Endothelial cell of umbilical vein (primary cell): ENCODE results near the gene GRIA1. TPM values are rescaled to one million over a fixed set of nuclear protein-coding genes. Genes with fewer than 3 reads are reported as not detected.

Experiments
- BruUV-seq: library from RNA; stranded (reverse); fragments of 400-500 nt; replicated peaks from 2 replicates; lab custom pipeline; 2021; lab: Mats Ljungman, UMichigan
- CTCF ChIA-PET: fragments of 300-600, 350-600 bp; sonication (Branson Sonifier 250); formaldehyde crosslinking; loops from one replicate; lab custom pipeline; 2021; ENCODE audit warnings: antibody characterized with exemption, inconsistent platforms; lab: Charles Lee
- POLR2A ChIA-PET: fragments of 300-600, 350-600 bp; sonication (Branson Sonifier 250); formaldehyde crosslinking; loops from one replicate; lab custom pipeline; 2021; ENCODE audit warnings: antibody characterized with exemption, inconsistent platforms; lab: Charles Lee
- DNase-seq: peaks from one replicate; pipeline ENCODE4 v3.0.0-alpha.2; 2011; ENCODE audit warnings: low read depth, low spot score
- FAIRE-seq: peaks from 2 replicates; lab custom pipeline; 2011; peaks lifted over from hg19 to GRCh38; lab: Jason Lieb, UNC
- H2AFZ ChIP-seq: 2 replicates; pipeline ENCODE4 v1.6.0; 2012; ENCODE audit warnings: low read depth, low read length, control low read depth, inconsistent platforms
- H3K27ac ChIP-seq: 2 replicates; pipeline ENCODE4 v1.5.1; 2011; ENCODE audit warnings: low read depth, mild to moderate bottlenecking, control low read depth, low read length, moderate library complexity; ENCODE audit not compliant: insufficient read depth
- H3K27me3 ChIP-seq, 2 experiments: 2 replicates each; pipeline versions ENCODE4 v1.6.0 to v1.6.1; 2011; ENCODE audit warnings: low read length in 2 of 2, mixed read lengths in 1 of 2; ENCODE audit not compliant: control insufficient read depth in 2 of 2, insufficient read depth in 2 of 2
- H3K36me3 ChIP-seq, 2 experiments: 2 replicates in 1 of 2; 3 replicates in 1 of 2; pipeline ENCODE4 v1.5.1; 2011; ENCODE audit warnings: low read length in 2 of 2, mild to moderate bottlenecking in 1 of 2, moderate library complexity in 1 of 2; ENCODE audit not compliant: control insufficient read depth in 2 of 2, insufficient read depth in 2 of 2; ENCODE audit errors: extremely low read depth in 1 of 2
- H3K4me1 ChIP-seq: 3 replicates; pipeline ENCODE4 v1.5.1; 2011; ENCODE audit warnings: mild to moderate bottlenecking, low read length; ENCODE audit not compliant: control insufficient read depth, insufficient read depth; ENCODE audit errors: extremely low read depth
- H3K4me2 ChIP-seq: 2 replicates; pipeline ENCODE4 v1.6.1; 2011; ENCODE audit warnings: low read length, control low read depth, mixed read lengths; ENCODE audit not compliant: insufficient read depth
- H3K4me3 ChIP-seq, 3 experiments: fragments of 200-600 bp in 1 of 3; sonication (generic), shearing (Covaris generic) in 1 of 3; replicated peaks in 1 of 3; 2 replicates each; pipeline ENCODE4 v1.5.1; 2011 to 2016; ENCODE audit warnings: control low read depth in 3 of 3, low read length in 3 of 3, mild to moderate bottlenecking in 2 of 3, inconsistent platforms in 1 of 3, low read depth in 1 of 3, moderate library complexity in 1 of 3; ENCODE audit not compliant: insufficient read depth in 1 of 3
- H3K79me2 ChIP-seq: 2 replicates; pipeline ENCODE4 v1.6.0; 2012; ENCODE audit warnings: low read length, inconsistent platforms; ENCODE audit not compliant: control insufficient read depth, insufficient read depth
- H3K9ac ChIP-seq: replicated peaks from 2 replicates; pipeline ENCODE3; 2011; ENCODE audit warnings: low read length, control low read depth; ENCODE audit not compliant: insufficient read depth; ENCODE audit errors: extremely low read depth
- H3K9me1 ChIP-seq: replicated peaks from 3 replicates; pipeline ENCODE4 v1.6.0; 2011; ENCODE audit warnings: mild to moderate bottlenecking, low read length; ENCODE audit not compliant: control insufficient read depth, insufficient read depth; ENCODE audit errors: extremely low read depth
- H3K9me3 ChIP-seq: replicated peaks from 2 replicates; pipeline ENCODE4 v1.5.1; 2012; ENCODE audit warnings: low read length, inconsistent platforms; ENCODE audit not compliant: control insufficient read depth, insufficient read depth
- H4K20me1 ChIP-seq: replicated peaks from 2 replicates; pipeline ENCODE3; 2011; ENCODE audit warnings: mild to moderate bottlenecking, low read length; ENCODE audit not compliant: control insufficient read depth, insufficient read depth; ENCODE audit errors: extremely low read depth
- EZH2 ChIP-seq: IDR thresholded peaks from 2 replicates; pipeline ENCODE4 v1.6.1; 2012; ENCODE audit warnings: borderline replicate concordance, low read depth, mild to moderate bottlenecking, moderate library complexity, low read length, inconsistent platforms; ENCODE audit not compliant: severe bottlenecking
- FOS ChIP-seq: IDR thresholded peaks from 2 replicates; pipeline ENCODE4 v1.6.1; 2011; ENCODE audit warnings: mild to moderate bottlenecking, low read length, moderate library complexity, borderline replicate concordance; ENCODE audit not compliant: insufficient read depth
- GATA2 ChIP-seq: IDR thresholded peaks from 2 replicates; pipeline ENCODE4 v1.7.0; 2011; ENCODE audit warnings: low read depth, mild to moderate bottlenecking, moderate library complexity, mixed read lengths, low read length; ENCODE audit not compliant: insufficient read length, insufficient read depth
- JUN ChIP-seq: IDR thresholded peaks from 2 replicates; pipeline ENCODE4 v1.6.1; 2011; ENCODE audit warnings: borderline replicate concordance, low read depth; ENCODE audit not compliant: insufficient read length, insufficient read depth
- MYC ChIP-seq: IDR thresholded peaks from one replicate; pipeline ENCODE4 v1.6.1; 2011; ENCODE audit warnings: mild to moderate bottlenecking, low read depth, low read length
- POLR2A ChIP-seq: IDR thresholded peaks from 2 replicates; pipeline ENCODE4 v1.6.1; 2012; ENCODE audit warnings: low read depth, mild to moderate bottlenecking, control low read depth, low read length
- POLR2AphosphoS5 ChIP-seq: IDR thresholded peaks from 2 replicates; pipeline ENCODE4 v1.6.1; 2012; ENCODE audit warnings: low read depth, mild to moderate bottlenecking, control low read depth, low read length, moderate library complexity; ENCODE audit not compliant: insufficient read depth
- dilution Hi-C: fragments of 300-500 bp; cut with MboI; formaldehyde crosslinking; loops from one replicate; pipeline ENCODE4 v1.15.0; 2019; ENCODE audit warnings: low sequenced_read_pairs; ENCODE audit not compliant: extremely low pct_ligation_motif_present
- intact Hi-C: fragments of 100-400 bp; cut with micrococcal nuclease; formaldehyde crosslinking; loops from one replicate; pipeline ENCODE4 v1.10.0; 2022
- polyA plus RNA-seq, 4 experiments: library from polyadenylated mRNA; depleted of rRNA in 3 of 4; stranded (reverse) in 3 of 4; unstranded in 1 of 4; fragments of >200 nt; gene quantifications; 2 replicates each; pipeline versions ENCODE4 v1.2.1 to v1.2.3, GENCODE V29; 2011 to 2012; ENCODE audit warnings: missing spikeins in 1 of 4
- total RNA-seq: library from RNA; stranded (reverse); gene quantifications from 2 replicates; pipeline ENCODE4 v1.2.3, GENCODE V29; 2021
- TF ChIP-seq, protein P1 (sequence below), 2 donors: IDR thresholded peaks; 1 replicate in 1 of 2; 2 replicates in 1 of 2; pipeline ENCODE4 v1.5.1; 2011; ENCODE audit warnings: low read length in 2 of 2, mild to moderate bottlenecking in 2 of 2, moderate library complexity in 2 of 2, control low read depth in 1 of 2, inconsistent platforms in 1 of 2, low read depth in 1 of 2; ENCODE audit not compliant: insufficient read depth in 1 of 2; ENCODE audit errors: extremely low read depth in 1 of 2
- TF ChIP-seq, protein P2 (sequence below): IDR thresholded peaks from 2 replicates; pipeline ENCODE4 v1.6.1; 2011; ENCODE audit not compliant: insufficient read depth, insufficient read length

The GRIA1 gene
- total and polyA plus RNA-seq, 2 donors (not counting 3 experiments of a cell fraction or from before 2014, with no cell fraction given), result not detected

DNA sequence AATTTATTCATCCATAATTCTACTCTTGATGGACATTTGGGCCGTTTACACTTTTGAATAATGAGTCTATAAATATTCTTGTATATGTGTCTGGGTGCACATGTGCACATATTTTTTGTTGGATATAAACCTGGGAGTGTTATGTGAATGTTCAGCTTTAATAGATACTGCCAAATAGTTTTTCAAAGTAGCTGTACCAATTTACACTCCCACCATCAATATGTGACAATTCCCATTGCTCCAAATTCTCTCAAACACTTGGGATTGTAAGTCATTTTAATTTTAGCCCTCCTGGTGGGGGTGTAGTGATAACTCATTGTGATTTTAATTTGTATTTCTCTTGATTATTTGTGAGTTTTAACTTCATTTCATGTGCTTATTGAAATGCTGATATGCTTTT lies 114.9 kb downstream of the GRIA1 start:
- H3K79me2 ChIP-seq, result no peaks in the 10 kb centered on the region
- POLR2A ChIA-PET, result no interaction called here
- no peaks in the 10 kb centered on the region for H3K36me3 ChIP-seq
- no peak overlapping the region for H3K4me3 ChIP-seq
- H3K27ac ChIP-seq, result no peak overlapping the region
- BruUV-seq, result no TSS peak
- DNase-seq (no peak), FAIRE-seq (no peak)
- H3K9me3 ChIP-seq, result no peaks in the 10 kb centered on the region
- H3K9ac ChIP-seq, result no peak overlapping the region
- no peak overlapping the region for H3K4me2 ChIP-seq
- H3K4me1 ChIP-seq, result no peaks in the 10 kb centered on the region
- dilution Hi-C loops (no loop called here), intact Hi-C loops (no loop called here)
- H3K27me3 ChIP-seq, result no peaks in the 10 kb centered on the region
- H4K20me1 ChIP-seq, result no peaks in the 10 kb centered on the region
- CTCF ChIA-PET, result no interaction called here
- no peak for TF ChIP-seq EZH2
- TF ChIP-seq, protein P1, sequence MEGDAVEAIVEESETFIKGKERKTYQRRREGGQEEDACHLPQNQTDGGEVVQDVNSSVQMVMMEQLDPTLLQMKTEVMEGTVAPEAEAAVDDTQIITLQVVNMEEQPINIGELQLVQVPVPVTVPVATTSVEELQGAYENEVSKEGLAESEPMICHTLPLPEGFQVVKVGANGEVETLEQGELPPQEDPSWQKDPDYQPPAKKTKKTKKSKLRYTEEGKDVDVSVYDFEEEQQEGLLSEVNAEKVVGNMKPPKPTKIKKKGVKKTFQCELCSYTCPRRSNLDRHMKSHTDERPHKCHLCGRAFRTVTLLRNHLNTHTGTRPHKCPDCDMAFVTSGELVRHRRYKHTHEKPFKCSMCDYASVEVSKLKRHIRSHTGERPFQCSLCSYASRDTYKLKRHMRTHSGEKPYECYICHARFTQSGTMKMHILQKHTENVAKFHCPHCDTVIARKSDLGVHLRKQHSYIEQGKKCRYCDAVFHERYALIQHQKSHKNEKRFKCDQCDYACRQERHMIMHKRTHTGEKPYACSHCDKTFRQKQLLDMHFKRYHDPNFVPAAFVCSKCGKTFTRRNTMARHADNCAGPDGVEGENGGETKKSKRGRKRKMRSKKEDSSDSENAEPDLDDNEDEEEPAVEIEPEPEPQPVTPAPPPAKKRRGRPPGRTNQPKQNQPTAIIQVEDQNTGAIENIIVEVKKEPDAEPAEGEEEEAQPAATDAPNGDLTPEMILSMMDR (IDR thresholded peaks at IDR 0.05; ENCODE audit: extremely low read depth in 1 of 2, insufficient read depth in 1 of 2, low read depth in 1 of 2, low read length in 2 of 2), result no peak
- TF ChIP-seq MYC, result no peak
- TF ChIP-seq GATA2, result no peak
- no peak for TF ChIP-seq JUN
- no peak for TF ChIP-seq POLR2A
- TF ChIP-seq, protein P2, sequence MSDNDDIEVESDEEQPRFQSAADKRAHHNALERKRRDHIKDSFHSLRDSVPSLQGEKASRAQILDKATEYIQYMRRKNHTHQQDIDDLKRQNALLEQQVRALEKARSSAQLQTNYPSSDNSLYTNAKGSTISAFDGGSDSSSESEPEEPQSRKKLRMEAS, result no peak
- TF ChIP-seq FOS, result no peak
- TF ChIP-seq POLR2AphosphoS5, result no peak
- no peak overlapping the region for H2AFZ ChIP-seq
- H3K9me1 ChIP-seq, result no peaks in the 10 kb centered on the region
